SW480 (cell line): ENCODE measurements around the gene DCC.
A peak's percentile ranks its signal among the peaks of the same experiment; 100 is the strongest.

Source experiments
- DNase-seq: peaks from one replicate; pipeline ENCODE4 v3.0.0-alpha.2; 2016; ENCODE audit warnings: low spot score

Gene DCC

GRCh38 chr18:52914148-52914547, 574.2 kb downstream of the DCC start:
- no peak for DNase-seq

GRCh38 chr18:52920665-52921064, 580.7 kb downstream of the DCC start:
- no peak for DNase-seq

DNA sequence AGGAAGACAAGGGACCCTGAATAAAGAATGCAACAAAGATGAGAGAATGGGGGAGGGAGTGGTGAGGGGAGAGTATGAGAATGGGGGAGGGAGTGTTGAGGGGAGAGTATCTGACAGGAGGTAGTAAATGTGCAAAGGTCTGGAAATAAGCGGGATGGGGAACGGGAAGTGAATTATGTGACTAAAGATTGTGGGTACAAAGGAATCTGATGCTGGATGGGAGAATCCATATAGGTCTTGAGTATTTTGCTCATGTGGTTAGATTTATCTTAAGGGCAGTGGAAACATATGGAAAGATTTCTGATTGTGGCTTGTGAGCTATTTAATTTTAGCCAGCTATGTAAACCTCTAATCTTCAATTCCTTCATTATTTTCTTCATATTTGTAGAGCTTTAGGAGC, 593.4 kb downstream of the DCC start:
- no peak for DNase-seq

DNA sequence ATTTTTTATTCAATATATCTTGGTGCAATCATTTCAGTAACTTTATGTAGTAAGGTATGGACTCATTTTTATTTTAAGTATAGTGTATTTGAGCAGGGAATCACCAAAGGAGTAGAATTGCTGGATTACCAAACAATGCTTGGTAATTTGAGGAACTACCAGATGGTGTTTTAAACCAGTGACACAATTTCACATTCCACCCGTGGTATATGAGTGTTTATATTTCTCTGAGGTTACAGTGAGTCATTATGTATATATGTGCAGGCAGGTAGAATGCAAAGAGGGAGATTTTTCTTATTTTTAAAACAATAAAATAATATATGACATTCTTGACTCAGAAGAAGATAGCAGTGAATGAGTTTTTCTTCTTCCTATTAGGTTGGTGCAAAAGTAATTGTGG, 596.9 kb downstream of the DCC start:
- DNase-seq = no peak

GRCh38 chr18:52937840-52938239, 597.8 kb downstream of the DCC start:
- DNase-seq = no peak

GRCh38 chr18:52945552-52945951, 605.6 kb downstream of the DCC start:
- DNase-seq = no peak

GRCh38 chr18:52948868-52949444, 609.0 kb downstream of the DCC start:
- DNase-seq = no peak

GRCh38 chr18:52950155-52950554, 610.2 kb downstream of the DCC start:
- peak; percentile 2 for DNase-seq

GRCh38 chr18:52953387-52953786, 613.4 kb downstream of the DCC start:
- no peak for DNase-seq

DNA sequence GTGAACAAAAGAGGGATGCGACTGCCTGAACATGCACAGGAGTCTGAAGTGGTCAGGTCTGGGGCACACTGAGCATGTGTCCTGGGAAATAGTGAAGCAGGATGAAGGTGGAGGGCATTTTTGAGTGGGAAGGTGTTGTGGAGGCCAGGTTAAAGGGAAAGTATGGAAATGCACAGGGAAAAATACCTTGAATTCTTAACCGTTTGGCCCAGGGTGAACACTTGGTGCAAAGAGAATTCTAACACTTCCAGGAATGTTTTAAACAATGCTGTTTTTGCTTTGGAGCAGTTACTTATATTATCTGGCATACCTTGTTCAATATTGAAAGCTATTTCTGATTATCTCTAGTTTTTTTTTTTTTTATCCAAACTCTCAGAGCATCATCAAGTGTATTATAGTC, 623.5 kb downstream of the DCC start:
- DNase-seq = no peak

GRCh38 chr18:52970686-52971085, 630.7 kb downstream of the DCC start:
- no peak for DNase-seq

DNA sequence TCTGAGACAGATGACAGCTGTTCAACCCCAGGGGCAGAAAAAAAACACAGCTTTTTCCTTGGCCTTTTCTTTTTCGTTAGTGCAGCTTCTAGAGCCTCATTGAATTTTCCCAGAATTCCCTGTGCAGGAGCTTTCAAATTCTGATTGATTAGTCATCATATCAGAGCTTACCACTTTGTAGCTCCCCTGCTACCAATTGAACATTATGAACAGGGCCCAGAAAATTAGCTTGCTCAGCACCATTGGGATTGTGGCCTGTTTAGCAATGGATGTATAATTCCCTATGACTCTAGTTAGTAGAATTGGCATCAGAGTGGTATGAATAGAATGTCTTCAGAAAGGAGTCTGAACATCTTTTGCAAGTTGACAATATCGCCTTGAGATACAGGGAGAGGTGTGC, 631.1 kb downstream of the DCC start:
- no peak for DNase-seq

- no peak for DNase-seq
Observed at GRCh38 chr18:52979892-52980291, 639.9 kb downstream of the DCC start.

GRCh38 chr18:52991246-52991645, 651.2 kb downstream of the DCC start:
- no peak for DNase-seq

GRCh38 chr18:52992041-52992440, 652.0 kb downstream of the DCC start:
- no peak for DNase-seq

- no peak for DNase-seq
Observed at GRCh38 chr18:52995875-52996274, 655.9 kb downstream of the DCC start.

GRCh38 chr18:52999633-53000032, 659.6 kb downstream of the DCC start:
- no peak for DNase-seq

DNA sequence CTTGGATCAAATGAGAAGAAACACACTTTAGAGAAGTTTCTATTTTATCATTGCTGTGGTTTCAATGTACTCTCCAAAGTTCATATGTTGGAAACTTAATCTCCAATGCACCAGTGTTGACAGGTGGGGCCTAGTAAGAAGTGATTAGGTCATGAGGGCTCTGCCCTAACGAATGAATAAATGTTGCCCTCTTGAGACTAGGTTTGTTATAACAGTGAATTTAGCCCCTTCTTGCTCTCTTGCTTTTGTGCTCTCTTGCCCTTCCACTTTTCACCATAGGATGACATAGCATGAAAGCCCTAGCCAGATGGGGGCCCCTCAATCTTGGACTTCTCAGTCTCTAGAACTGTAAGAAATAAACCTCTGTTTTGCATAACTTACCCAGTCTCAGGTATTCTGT, 664.8 kb downstream of the DCC start:
- DNase-seq = no peak

DNA sequence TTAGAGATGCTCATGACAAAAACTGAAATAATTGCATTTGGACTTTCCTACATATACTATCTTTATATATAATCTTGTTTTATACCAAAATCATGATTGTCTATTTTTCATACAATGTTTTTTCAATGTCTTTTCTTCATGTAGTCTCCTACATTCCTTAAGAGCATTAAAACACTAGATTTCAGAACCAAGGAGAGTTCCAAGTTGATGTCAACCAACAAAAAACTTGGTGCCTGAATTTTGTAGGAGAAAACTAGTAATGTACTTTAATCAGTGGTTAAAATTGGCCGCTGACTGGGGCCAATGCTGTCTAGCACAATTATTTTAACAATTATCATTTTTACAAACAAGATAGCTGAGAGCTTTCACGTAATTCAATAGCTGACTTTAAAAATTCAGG, 678.8 kb downstream of the DCC start:
- no peak for DNase-seq

DNA sequence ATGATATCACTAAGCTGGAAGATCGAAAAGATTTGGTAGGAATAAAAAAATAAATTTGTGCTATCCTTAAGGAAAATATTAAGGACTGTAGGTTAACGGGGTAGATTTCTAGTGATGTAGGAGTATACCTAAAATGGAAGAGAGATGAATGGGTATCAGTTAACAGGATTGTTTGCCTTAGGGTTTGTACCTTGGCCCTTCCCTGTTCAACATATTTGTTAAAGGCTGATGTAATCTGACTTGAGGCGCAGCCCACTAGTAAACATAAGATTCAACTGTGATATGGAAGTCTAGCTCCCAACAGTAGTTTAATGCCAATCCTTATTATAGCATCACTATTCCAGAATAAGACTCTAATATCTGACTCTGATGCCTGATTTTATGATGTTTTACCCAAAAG, 685.2 kb downstream of the DCC start:
- no peak for DNase-seq

GRCh38 chr18:53028565-53028964, 688.6 kb downstream of the DCC start:
- DNase-seq = no peak

- DNase-seq = no peak
Observed at GRCh38 chr18:53033128-53033527, 693.1 kb downstream of the DCC start.

GRCh38 chr18:53038608-53039007, 698.6 kb downstream of the DCC start:
- DNase-seq = no peak

DNA sequence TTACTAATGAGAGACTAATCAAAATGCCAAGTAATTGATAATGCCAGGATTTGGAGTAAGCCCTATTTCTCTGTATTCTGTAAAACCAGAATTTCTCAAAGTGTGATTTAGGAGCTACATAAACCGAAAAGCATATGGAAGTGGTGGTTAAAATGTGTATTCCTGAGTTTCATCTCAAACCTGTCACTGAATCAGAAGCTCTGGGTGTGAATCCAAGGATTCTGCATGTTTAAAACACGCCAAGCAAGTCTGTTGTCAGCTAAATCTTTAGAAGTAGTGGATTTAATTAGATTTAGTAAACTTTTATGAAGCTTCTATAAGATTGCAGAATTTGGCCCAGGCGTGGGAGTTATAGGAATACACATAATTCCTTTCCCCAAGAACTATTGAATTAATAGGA, 700.3 kb downstream of the DCC start:
- no peak for DNase-seq

GRCh38 chr18:53056064-53056463, 716.1 kb downstream of the DCC start:
- no peak for DNase-seq
